Ascending aorta (tissue), 2 donors: ENCODE measurements around the gene DYNC1I1. TPM values are rescaled to one million over a fixed set of nuclear protein-coding genes. Genes with fewer than 3 reads are reported as not detected.

Source experiments
- DNase-seq, 2 donors: peaks; one replicate each; pipeline ENCODE4 v3.0.0-alpha.2; 2019; ENCODE audit warnings: low spot score in 2 of 2
- H3K27ac ChIP-seq, 2 donors: fragments of 200-600 bp; sonication (generic); one replicate each; pipeline ENCODE4 v1.5.1; 2016 to 2017; ENCODE audit warnings: mild to moderate bottlenecking in 1 of 2
- H3K27me3 ChIP-seq: fragments of 200-600 bp; sonication (generic); one replicate; pipeline ENCODE4 v1.5.1; 2017
- H3K36me3 ChIP-seq, 2 donors: fragments of 200-600 bp; sonication (generic); one replicate each; pipeline ENCODE4 v1.5.1; 2016
- H3K4me1 ChIP-seq, 2 donors: fragments of 200-600 bp; sonication (generic); one replicate each; pipeline ENCODE4 v1.5.1; 2016 to 2017; ENCODE audit warnings: mild to moderate bottlenecking in 1 of 2
- H3K4me3 ChIP-seq, 2 donors: fragments of 200-600 bp; sonication (generic); one replicate each; pipeline ENCODE4 v1.5.1; 2016 to 2017; ENCODE audit warnings: mild to moderate bottlenecking in 1 of 2
- H3K9me3 ChIP-seq, 2 donors: fragments of 200-600 bp; sonication (generic); one replicate each; pipeline ENCODE4 v1.5.1; 2016
- intact Hi-C: fragments of 100-400 bp; cut with DNase I; formaldehyde crosslinking; loops from one replicate; pipeline ENCODE4 v1.15.1; 2023
- total RNA-seq: library from RNA; depleted of rRNA; stranded (reverse); fragments of >200 nt; gene quantifications from one replicate; pipeline ENCODE4 v1.1.0, GENCODE V29; 2016
- TF ChIP-seq, protein P1 (sequence below), 3 experiments: fragments of 200-600 bp in 2 of 3; fragments of 450-650 bp in 1 of 3; sonication (generic) in 2 of 3; IDR thresholded peaks; one replicate each; pipeline ENCODE4 v1.5.1; 2016 to 2019; ENCODE audit warnings: antibody characterized with exemption in 3 of 3, mild to moderate bottlenecking in 1 of 3, moderate library complexity in 1 of 3

The DYNC1I1 gene
- total RNA-seq, 1 donor from 2014 or later, result 13.2 TPM

DNA sequence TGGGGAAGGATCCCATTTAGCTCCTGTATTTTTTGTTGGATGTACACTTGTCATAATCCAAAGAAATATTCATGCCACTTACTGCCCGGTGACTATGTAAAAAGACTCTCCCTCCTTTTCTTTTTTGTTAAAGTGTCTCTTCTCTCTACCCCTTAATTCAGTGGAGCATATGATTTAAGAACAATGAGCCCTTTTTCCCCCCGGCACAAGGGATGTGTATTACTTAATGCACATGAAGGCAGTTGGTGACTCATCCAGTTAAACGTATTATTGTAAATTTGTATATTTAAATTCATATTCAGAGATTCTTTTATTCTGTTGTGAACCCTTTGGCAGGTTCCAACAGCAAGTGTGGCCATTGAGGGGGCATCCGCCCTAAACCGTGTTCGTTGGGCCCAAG, 307.7 kb downstream of the DYNC1I1 start:
- intact Hi-C loops, result no loop called here
- TF ChIP-seq, protein P1, sequence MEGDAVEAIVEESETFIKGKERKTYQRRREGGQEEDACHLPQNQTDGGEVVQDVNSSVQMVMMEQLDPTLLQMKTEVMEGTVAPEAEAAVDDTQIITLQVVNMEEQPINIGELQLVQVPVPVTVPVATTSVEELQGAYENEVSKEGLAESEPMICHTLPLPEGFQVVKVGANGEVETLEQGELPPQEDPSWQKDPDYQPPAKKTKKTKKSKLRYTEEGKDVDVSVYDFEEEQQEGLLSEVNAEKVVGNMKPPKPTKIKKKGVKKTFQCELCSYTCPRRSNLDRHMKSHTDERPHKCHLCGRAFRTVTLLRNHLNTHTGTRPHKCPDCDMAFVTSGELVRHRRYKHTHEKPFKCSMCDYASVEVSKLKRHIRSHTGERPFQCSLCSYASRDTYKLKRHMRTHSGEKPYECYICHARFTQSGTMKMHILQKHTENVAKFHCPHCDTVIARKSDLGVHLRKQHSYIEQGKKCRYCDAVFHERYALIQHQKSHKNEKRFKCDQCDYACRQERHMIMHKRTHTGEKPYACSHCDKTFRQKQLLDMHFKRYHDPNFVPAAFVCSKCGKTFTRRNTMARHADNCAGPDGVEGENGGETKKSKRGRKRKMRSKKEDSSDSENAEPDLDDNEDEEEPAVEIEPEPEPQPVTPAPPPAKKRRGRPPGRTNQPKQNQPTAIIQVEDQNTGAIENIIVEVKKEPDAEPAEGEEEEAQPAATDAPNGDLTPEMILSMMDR (IDR thresholded peaks at IDR 0.05), result no peak
- Histone ChIP-seq H3K9me3 (no peaks in the 10 kb centered on the region), H3K27ac (no peak overlapping the region), H3K27me3 (no peaks in the 10 kb centered on the region), H3K4me3 (no peak overlapping the region), H3K4me1 (peaks cover 0 to 2% of the 10 kb centered on the region in 2 donors), H3K36me3 (no peaks in the 10 kb centered on the region)
- no peak for DNase-seq

DNA sequence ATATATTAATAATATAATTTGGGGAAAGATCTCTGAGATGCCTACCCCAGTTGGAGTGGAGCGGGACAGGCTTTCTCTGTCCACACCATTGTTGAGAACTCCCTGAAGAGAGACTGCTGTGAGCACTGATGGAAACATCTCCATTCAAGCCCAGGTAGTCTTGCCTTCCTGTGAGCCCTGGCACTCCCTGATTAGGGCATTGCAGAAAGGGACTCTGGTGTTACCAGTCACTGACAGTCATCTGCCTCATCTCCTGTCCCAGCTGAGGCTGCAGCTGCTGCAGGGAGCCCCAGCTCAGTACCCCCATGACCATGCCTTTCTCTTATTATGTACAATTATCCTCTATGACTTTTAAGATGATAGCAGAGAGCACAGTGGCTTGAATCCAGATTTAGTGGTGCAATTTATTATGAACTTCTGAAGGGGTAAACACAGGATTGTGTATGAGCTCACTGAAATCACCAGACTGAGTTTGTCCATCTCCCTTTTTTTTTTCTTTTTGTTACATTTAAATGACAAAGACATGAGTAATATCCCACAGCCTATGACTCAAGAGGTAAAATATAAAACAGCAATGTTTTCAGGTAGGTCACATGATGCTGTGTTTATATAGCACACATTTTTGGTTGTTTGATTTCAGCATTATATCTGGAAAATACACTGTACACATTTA, 312.7 kb downstream of the DYNC1I1 start:
- no peaks in the 10 kb centered on the region for H3K36me3 ChIP-seq
- H3K9me3 ChIP-seq, result no peaks in the 10 kb centered on the region
- H3K27ac ChIP-seq, result no peak overlapping the region
- H3K4me1 ChIP-seq, result peaks cover 0 to 2% of the 10 kb centered on the region in 2 donors
- no peaks in the 10 kb centered on the region for H3K27me3 ChIP-seq
- no peak for DNase-seq
- TF ChIP-seq, protein P1 (IDR thresholded peaks at IDR 0.05), result no peak
- H3K4me3 ChIP-seq, result no peak overlapping the region
- intact Hi-C loops, result no loop called here

DNA sequence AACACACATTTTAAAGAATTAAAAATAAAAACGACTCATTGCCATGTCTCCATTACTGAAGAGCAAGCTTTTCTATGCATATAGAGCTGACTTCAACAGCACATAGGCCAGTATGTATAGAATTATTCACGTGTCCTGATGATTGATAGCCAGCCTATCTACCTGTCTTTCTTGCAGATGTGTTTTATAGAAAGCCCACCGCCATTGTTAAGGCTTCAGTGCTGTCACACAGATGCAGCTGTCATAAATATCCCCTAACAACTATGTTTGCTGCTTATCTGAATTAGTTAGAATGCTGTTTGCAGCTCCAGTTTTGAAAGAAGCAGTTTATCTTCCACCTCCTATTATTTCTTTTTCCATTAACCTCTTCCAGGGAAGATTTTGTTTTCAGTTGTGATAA, 313.6 kb downstream of the DYNC1I1 start:
- H3K4me3 ChIP-seq, result no peak overlapping the region
- intact Hi-C loops, result no loop called here
- TF ChIP-seq, protein P1 (IDR thresholded peaks at IDR 0.05), result no peak

DNA sequence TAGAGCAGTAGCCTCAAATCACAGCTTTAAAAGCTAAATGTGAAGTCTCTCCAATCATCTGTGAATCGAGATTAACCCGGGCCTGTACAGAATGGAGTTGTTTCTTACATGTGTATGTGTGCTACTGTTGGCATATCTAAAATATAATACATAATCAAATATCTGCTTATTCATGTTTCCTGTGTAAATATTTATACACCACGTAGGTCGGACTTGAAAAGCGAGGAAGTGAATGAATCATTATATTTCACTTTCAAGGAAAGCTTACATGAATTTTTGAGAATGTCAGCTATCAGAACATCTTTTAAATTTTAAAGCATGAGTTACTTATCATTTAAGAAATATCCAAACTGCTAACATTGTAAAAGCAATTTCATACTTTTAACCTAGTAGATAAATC, 316.2 kb downstream of the DYNC1I1 start:
- Histone ChIP-seq H3K27me3 (no peaks in the 10 kb centered on the region), H3K27ac (no peak overlapping the region), H3K36me3 (no peaks in the 10 kb centered on the region), H3K4me3 (no peak overlapping the region), H3K4me1 (peaks cover 0 to 2% of the 10 kb centered on the region in 2 donors), H3K9me3 (no peaks in the 10 kb centered on the region)
- no peak for DNase-seq
- intact Hi-C loops, result no loop called here
- TF ChIP-seq, protein P1 (IDR thresholded peaks at IDR 0.05), result no peak

More for the DNA sequence above, 313.6 kb downstream of the DYNC1I1 start:
- Histone ChIP-seq H3K4me1 (peaks cover 0 to 2% of the 10 kb centered on the region in 2 donors), H3K27me3 (no peaks in the 10 kb centered on the region), H3K9me3 (no peaks in the 10 kb centered on the region), H3K27ac (no peak overlapping the region), H3K36me3 (no peaks in the 10 kb centered on the region)
- no peak for DNase-seq

DNA sequence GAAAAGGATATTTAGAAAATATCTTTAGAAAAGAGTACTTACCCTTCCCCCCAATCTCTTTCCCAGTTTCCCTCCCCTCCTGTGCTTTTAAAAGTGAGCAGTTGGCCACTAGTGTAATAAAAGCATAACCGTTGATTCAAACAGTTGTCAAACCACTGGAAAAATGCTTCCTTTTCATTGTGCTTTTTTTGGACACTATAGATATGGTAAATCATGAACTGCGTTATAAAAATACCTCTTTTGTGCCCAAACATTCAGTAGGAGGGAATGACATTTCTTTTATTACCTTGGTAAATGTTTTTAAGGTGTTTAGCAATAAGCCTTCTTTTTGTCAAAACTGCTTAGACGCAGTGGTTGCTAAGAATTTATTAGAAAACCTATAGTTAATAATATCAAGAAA, 317.2 kb downstream of the DYNC1I1 start:
- H3K27me3 ChIP-seq, result no peaks in the 10 kb centered on the region
- H3K9me3 ChIP-seq, result no peaks in the 10 kb centered on the region
- H3K27ac ChIP-seq, result no peak overlapping the region
- H3K36me3 ChIP-seq, result no peaks in the 10 kb centered on the region
- H3K4me1 ChIP-seq, result peaks cover 0 to 2% of the 10 kb centered on the region in 2 donors
- TF ChIP-seq, protein P1 (IDR thresholded peaks at IDR 0.05), result no peak
- no peak for DNase-seq
- H3K4me3 ChIP-seq, result no peak overlapping the region
- intact Hi-C loops, result no loop called here
